Liver (tissue), 3 donors: ENCODE data around the gene KRTAP9-6.

Experiments
- GABPA ChIP-seq, 2 donors: IDR thresholded peaks in 1 of 2; conservative IDR thresholded peaks in 1 of 2; 2 replicates each; pipeline ENCODE4 v1.6.1; 2016; ENCODE audit warnings: antibody characterized with exemption in 2 of 2, mild to moderate bottlenecking in 1 of 2, moderate library complexity in 1 of 2
- HNF4A ChIP-seq, 2 donors: conservative IDR thresholded peaks; 2 replicates each; pipeline ENCODE4 v1.6.1; 2016; ENCODE audit warnings: antibody characterized with exemption in 2 of 2, mild to moderate bottlenecking in 2 of 2
- JUND ChIP-seq, 2 donors: IDR thresholded peaks; 2 replicates each; pipeline ENCODE4 v1.6.1; 2016; ENCODE audit warnings: antibody characterized with exemption in 2 of 2
- NR2F2 ChIP-seq: IDR thresholded peaks from 2 replicates; pipeline ENCODE4 v1.6.1; 2016; ENCODE audit warnings: antibody characterized with exemption
- RAD21 ChIP-seq, 2 donors: IDR thresholded peaks; 2 replicates each; pipeline ENCODE4 v1.6.1; 2016; ENCODE audit warnings: antibody characterized with exemption in 2 of 2, mild to moderate bottlenecking in 2 of 2
- RXRA ChIP-seq, 2 donors: IDR thresholded peaks; 2 replicates each; pipeline ENCODE4 v1.6.1; 2017 to 2018; ENCODE audit warnings: antibody characterized with exemption in 2 of 2, mild to moderate bottlenecking in 1 of 2
- SP1 ChIP-seq: IDR thresholded peaks from 2 replicates; pipeline ENCODE4 v1.6.1; 2018; ENCODE audit warnings: antibody characterized with exemption, mild to moderate bottlenecking
- TAF1 ChIP-seq: conservative IDR thresholded peaks from 2 replicates; pipeline ENCODE4 v1.6.1; 2016; ENCODE audit warnings: antibody characterized with exemption, mild to moderate bottlenecking
- YY1 ChIP-seq: IDR thresholded peaks from 2 replicates; pipeline ENCODE4 v1.6.1; 2016; ENCODE audit warnings: antibody characterized with exemption, mild to moderate bottlenecking
- TF ChIP-seq, protein P1 (sequence below): fragments of 150-350 bp; IDR thresholded peaks from 2 replicates; pipeline ENCODE4 v1.5.1; 2017; ENCODE audit warnings: improper control_type of control experiment, low read depth, low read length; ENCODE audit not compliant: missing input control
- TF ChIP-seq, protein P2 (sequence below): IDR thresholded peaks from 2 replicates; pipeline ENCODE4 v1.6.1; 2016; ENCODE audit warnings: antibody characterized with exemption, mild to moderate bottlenecking
- TF ChIP-seq, protein P3 (sequence below): IDR thresholded peaks from 2 replicates; pipeline ENCODE4 v1.6.1; 2016; ENCODE audit warnings: antibody characterized with exemption
- TF ChIP-seq, protein P4 (sequence below): IDR thresholded peaks from 2 replicates; pipeline ENCODE4 v1.6.1; 2016; ENCODE audit warnings: antibody characterized with exemption
- donor health status: healthy.
- donor health status: healthy.

DNA sequence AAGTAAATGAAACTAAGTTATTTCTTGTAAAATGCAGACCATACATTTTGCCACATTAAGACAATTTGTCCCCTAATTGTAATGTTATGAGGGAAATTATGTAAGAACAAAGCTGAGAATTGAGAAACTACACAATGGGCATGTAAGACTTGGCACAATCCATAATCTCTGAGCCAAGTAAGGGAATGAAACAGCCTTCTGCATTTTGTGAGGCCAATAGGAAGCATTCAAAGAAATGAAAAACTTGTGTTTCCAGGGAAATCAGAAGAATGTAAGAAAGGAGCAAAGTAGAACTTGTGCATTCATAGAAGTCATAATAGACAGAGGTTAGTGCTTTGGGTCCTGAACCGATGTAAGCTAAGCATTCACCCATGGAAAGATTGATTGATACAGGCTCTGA, 13.9 kb upstream of the KRTAP9-6 start:
- TF ChIP-seq, protein P1, sequence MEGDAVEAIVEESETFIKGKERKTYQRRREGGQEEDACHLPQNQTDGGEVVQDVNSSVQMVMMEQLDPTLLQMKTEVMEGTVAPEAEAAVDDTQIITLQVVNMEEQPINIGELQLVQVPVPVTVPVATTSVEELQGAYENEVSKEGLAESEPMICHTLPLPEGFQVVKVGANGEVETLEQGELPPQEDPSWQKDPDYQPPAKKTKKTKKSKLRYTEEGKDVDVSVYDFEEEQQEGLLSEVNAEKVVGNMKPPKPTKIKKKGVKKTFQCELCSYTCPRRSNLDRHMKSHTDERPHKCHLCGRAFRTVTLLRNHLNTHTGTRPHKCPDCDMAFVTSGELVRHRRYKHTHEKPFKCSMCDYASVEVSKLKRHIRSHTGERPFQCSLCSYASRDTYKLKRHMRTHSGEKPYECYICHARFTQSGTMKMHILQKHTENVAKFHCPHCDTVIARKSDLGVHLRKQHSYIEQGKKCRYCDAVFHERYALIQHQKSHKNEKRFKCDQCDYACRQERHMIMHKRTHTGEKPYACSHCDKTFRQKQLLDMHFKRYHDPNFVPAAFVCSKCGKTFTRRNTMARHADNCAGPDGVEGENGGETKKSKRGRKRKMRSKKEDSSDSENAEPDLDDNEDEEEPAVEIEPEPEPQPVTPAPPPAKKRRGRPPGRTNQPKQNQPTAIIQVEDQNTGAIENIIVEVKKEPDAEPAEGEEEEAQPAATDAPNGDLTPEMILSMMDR: no peak
- TF ChIP-seq, protein P2, sequence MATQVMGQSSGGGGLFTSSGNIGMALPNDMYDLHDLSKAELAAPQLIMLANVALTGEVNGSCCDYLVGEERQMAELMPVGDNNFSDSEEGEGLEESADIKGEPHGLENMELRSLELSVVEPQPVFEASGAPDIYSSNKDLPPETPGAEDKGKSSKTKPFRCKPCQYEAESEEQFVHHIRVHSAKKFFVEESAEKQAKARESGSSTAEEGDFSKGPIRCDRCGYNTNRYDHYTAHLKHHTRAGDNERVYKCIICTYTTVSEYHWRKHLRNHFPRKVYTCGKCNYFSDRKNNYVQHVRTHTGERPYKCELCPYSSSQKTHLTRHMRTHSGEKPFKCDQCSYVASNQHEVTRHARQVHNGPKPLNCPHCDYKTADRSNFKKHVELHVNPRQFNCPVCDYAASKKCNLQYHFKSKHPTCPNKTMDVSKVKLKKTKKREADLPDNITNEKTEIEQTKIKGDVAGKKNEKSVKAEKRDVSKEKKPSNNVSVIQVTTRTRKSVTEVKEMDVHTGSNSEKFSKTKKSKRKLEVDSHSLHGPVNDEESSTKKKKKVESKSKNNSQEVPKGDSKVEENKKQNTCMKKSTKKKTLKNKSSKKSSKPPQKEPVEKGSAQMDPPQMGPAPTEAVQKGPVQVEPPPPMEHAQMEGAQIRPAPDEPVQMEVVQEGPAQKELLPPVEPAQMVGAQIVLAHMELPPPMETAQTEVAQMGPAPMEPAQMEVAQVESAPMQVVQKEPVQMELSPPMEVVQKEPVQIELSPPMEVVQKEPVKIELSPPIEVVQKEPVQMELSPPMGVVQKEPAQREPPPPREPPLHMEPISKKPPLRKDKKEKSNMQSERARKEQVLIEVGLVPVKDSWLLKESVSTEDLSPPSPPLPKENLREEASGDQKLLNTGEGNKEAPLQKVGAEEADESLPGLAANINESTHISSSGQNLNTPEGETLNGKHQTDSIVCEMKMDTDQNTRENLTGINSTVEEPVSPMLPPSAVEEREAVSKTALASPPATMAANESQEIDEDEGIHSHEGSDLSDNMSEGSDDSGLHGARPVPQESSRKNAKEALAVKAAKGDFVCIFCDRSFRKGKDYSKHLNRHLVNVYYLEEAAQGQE: no peak
- no peak for TF ChIP-seq SP1
- no peak for TF ChIP-seq TAF1
- TF ChIP-seq RAD21 (IDR thresholded peaks at IDR 0.05): no peak
- no peak for TF ChIP-seq YY1
- TF ChIP-seq, protein P3, sequence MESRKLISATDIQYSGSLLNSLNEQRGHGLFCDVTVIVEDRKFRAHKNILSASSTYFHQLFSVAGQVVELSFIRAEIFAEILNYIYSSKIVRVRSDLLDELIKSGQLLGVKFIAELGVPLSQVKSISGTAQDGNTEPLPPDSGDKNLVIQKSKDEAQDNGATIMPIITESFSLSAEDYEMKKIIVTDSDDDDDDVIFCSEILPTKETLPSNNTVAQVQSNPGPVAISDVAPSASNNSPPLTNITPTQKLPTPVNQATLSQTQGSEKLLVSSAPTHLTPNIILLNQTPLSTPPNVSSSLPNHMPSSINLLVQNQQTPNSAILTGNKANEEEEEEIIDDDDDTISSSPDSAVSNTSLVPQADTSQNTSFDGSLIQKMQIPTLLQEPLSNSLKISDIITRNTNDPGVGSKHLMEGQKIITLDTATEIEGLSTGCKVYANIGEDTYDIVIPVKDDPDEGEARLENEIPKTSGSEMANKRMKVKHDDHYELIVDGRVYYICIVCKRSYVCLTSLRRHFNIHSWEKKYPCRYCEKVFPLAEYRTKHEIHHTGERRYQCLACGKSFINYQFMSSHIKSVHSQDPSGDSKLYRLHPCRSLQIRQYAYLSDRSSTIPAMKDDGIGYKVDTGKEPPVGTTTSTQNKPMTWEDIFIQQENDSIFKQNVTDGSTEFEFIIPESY: no peak
- no peak for TF ChIP-seq NR2F2
- TF ChIP-seq JUND (IDR thresholded peaks at IDR 0.05): no peak
- TF ChIP-seq HNF4A (conservative IDR thresholded peaks at IDR 0.05): no peak
- TF ChIP-seq RXRA (IDR thresholded peaks at IDR 0.05): no peak
- TF ChIP-seq, protein P4, sequence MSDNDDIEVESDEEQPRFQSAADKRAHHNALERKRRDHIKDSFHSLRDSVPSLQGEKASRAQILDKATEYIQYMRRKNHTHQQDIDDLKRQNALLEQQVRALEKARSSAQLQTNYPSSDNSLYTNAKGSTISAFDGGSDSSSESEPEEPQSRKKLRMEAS: no peak
- no peak for TF ChIP-seq GABPA (IDR thresholded peaks at IDR 0.05 in 1 of 2, conservative IDR thresholded peaks at IDR 0.05 in 1 of 2)
